ENCODE data around the gene JAGN1.
"Not testable (repeated sequence)": the region's sequence is repeated elsewhere in the genome, so short reads cannot be mapped to it uniquely, and the experiment has no call there.

Gene JAGN1

GRCh38 chr3:9890249-9891071 is at the start of gene JAGN1:
TSS of gene JAGN1 (plus strand) at chr3:9890610. CDS start at chr3:9890723, 113 bp downstream.
- DNase-seq, result peak; percentile 97

- DNase-seq, result no peak
Observed at GRCh38 chr3:9841015-9841414, 49.4 kb upstream of the JAGN1 start.

- peak; percentile 99 for DNase-seq
Observed at GRCh38 chr3:9843715-9844438, 46.5 kb upstream of the JAGN1 start, which contains the start of gene RPUSD3. TSS of gene RPUSD3 (minus strand) at chr3:9844008. CDS start at chr3:9843990, 18 bp downstream.

GRCh38 chr3:9846231-9846630 is 44.2 kb upstream of the JAGN1 start:
- DNase-seq, result no peak

- no peak for DNase-seq
Observed at GRCh38 chr3:9846931-9847488, 43.4 kb upstream of the JAGN1 start.

DNA sequence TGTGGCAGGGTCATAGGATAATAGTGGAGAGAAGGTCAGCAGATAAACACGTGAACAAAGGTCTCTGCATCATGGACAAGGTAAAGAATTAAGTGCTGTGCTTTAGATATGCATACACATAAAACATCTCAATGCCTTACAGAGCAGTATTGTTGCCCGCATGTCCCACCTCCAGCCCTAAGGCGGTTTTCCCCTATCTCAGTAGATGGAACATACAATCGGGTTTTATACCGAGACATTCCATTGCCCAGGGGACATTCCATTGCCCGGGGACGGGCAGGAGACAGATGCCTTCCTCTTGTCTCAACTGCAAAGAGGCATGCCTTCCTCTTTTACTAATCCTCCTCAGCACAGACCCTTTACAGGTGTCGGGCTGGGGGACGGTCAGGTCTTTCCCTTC is 42.5 kb upstream of the JAGN1 start:
- DNase-seq, result not testable (repeated sequence)

DNA sequence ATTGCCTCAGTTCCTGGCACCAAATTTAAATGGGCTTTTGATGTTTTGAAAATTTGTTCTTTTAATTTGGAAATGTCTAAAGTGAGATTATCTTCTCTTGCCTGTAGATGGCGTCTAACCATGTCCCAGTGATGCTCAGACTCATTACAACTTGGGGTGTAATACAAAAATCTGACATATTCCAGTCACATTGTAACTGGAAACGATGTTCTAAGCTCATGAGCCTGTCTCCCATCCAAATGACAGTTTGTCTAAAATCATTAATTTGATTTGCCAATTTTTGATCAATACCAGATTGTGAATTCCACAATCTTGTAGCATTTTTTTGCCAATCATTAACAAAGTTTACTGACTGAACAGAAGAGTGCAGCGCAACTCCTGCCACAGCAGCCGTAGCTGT is 41.5 kb upstream of the JAGN1 start:
- DNase-seq, result peak; percentile 29

DNA sequence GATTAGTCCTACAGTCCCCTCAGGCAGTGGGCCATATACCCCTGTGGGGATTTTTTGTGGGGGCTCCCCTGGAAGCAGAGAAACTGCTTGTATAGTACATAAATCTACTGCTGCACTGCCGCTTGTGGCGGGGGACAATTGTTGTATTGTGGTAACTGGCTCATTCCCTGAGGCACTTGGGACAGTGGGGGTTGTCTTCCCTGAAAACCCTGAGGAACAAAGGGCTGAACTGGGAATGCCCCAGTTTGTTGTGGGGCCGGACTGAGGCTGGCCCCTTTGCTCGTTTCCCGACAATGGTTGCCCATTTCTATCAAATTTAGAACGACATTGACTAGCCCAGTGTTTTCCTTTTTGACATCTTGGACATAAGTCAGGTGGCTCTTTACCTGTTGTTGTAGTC is 39.0 kb upstream of the JAGN1 start:
- not testable (repeated sequence) for DNase-seq

- DNase-seq, result not testable (repeated sequence)
Observed at GRCh38 chr3:9851926-9852325, 38.5 kb upstream of the JAGN1 start.

DNA sequence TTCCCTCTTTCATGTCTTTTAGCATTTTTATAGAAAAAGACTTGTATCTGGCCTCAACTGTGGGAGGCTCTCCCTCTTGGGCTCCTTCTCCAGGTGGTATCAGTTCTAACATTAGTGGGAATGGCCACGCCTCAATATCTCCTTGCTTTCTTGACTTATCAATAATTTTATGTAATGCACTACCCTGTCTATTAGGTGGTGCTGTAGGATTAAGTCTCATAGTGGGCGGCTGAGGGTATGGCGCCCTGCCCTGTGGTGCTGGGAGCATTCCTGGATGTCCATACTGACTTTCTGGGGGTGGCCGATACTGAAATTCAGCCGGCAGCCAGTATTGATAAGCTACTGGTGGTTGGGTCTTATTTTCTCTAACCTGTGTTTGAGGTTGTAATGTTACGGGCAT is 37.9 kb upstream of the JAGN1 start:
- no peak for DNase-seq

GRCh38 chr3:9854291-9854940 is 36.0 kb upstream of the JAGN1 start:
- not testable (repeated sequence) for DNase-seq

- DNase-seq, result no peak
Observed at GRCh38 chr3:9855594-9855993, 34.8 kb upstream of the JAGN1 start.

GRCh38 chr3:9859530-9860025 is 30.8 kb upstream of the JAGN1 start:
- no peak for DNase-seq

GRCh38 chr3:9861201-9861600 is 29.2 kb upstream of the JAGN1 start:
- no peak for DNase-seq

DNA sequence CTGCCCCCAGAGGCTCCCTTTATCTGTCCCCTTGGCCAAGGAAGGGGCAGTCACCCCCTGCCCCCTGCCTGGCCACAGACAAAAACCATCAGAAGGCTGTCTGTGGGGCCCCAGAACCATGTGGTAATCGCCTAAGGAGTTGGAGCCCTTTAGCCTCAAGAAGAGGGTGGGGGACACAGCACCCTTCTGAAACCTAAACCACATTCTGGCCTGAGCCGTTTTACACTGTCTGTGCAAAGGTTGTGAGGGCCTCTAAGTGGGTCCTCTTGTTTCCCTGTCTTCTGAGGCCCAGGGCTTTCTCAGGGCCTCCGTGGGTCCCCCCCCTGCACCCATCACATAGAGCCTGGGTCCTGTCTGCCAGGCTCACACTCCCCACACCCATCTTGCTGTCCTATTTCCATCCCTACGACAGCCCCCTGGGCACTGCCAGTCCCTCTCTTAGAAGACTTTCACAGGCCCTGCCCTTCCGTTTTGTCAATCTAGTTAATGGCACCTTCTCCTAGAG is 28.7 kb upstream of the JAGN1 start:
- no peak for DNase-seq

GRCh38 chr3:9862391-9863057 is 27.9 kb upstream of the JAGN1 start:
- DNase-seq, result peak; percentile 60

DNA sequence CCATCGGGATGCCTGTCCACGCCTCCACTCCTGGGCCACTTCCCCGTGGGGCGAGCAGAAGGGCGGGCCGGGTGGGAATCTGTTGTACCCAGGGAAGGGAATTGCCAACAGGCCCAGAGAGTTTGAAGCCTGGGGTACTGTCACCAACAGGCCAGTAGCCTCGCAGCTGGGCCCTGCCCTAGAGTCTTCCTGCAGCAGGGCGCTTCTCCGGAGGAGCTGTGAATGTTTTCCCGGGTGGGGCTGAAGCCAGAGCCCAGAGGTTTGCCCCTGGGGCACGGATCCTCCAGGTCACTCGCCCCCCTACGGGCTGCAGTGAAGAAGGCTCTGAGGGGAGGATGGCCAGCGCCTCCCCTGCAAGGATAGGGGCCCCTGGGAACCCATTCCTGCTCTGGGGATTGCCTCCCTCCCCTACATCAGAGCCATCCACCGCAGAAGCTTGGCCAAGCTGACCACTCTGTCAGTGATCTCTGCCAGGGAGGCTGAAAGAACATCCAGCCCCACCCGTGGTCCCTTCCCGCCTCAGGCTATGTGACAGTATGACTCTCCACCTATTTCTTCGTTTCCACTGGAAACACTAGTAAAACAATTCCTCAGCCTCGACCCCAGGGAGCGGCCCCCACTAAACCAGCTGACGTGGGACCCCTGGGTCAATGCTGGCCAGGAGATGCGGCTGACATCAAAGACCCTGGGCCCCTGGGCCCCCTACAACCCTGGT is 27.2 kb upstream of the JAGN1 start:
- no peak for DNase-seq

GRCh38 chr3:9864200-9864927 is 26.0 kb upstream of the JAGN1 start:
- peak; percentile 75 for DNase-seq

DNA sequence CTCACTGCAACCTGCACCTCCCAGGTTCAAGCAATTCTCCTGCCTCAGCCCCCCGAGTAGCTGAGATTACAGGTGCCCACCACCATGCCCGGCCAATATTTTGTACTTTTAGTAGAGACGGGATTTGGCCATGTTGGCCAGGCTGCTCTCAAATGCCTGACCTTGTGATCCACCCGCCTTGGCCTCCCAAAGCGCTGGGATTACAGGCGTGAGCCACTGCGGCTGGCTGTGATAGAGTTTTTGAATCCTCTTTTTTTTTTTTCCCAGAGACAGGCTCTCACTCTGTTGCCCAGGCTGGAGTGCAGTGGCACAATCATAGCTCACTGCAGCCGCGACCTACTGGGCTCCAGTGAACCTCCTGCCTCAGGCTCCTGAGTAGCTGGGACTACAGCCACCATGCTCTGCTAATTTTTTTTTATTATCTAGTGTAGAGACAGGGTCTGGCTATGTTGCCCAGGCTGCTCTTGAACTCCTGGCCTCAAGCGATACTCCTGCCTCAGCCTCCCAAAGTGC is 25.2 kb upstream of the JAGN1 start:
- not testable (repeated sequence) for DNase-seq

- no peak for DNase-seq
Observed at GRCh38 chr3:9866639-9867038, 23.8 kb upstream of the JAGN1 start.

- DNase-seq, result no peak
Observed at GRCh38 chr3:9867106-9867505, 23.3 kb upstream of the JAGN1 start.
